ENCODE data around the gene SLN.

The SLN gene

DNA sequence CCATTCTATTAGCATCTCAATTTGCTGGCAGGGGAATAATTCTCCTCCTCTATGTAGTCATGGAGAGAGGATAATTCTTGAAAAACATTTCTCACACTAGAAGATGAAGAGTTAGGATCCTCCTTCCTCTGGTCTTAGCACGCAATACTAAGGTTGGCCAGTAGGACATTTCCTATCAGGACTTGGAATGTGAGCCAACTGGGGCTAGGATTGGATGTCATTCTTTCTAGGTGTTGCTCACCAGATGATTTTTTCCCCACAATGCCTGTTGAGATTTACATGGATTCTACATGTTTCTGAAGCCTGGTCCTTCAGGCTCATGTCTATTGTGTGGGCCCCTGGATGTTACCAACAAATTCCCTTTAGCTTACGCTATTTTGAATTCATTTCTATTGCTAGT is 28.0 kb downstream of the SLN start:
- DNase-seq (ENCODE audit: low spot score) = no peak

DNA sequence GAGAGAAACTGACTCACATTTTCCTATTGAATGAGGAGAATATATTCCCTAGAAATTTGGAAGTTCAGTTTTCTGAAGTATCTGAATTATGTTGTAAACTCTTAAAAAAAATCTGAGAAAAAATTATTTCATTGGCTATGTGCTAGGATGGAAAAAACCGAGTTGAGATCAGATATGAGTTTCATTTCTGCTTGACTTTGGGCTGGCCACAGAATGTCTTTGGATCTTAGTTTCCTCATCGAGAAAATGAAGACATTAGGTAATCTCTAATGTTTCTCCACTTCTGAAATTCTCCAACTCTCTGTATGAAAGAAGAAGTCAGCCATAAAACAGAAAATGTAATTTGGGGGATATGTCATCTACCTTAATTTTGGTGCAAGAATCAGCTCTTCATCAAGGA is 28.8 kb downstream of the SLN start:
- DNase-seq (ENCODE audit: low spot score) = no peak

DNA sequence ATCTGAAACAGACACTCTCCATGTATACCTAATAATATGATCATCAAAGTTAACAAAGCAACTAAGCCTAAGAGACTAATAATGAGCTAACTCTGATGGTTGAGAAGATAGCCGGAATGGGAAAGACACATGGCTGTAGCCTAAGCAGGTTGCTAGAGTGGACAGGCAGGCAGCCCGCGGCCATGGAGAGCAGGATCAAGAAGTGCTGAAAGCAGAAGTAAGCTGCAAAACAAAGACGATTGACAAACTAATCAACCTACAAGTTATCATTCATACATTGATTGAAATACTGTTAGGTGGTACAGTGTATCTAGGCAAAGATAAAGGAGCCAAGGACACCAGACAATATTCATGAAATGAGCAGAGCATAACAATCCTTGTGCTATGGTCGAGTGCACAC is 29.3 kb downstream of the SLN start:
- no peak for DNase-seq (ENCODE audit: low spot score)

DNA sequence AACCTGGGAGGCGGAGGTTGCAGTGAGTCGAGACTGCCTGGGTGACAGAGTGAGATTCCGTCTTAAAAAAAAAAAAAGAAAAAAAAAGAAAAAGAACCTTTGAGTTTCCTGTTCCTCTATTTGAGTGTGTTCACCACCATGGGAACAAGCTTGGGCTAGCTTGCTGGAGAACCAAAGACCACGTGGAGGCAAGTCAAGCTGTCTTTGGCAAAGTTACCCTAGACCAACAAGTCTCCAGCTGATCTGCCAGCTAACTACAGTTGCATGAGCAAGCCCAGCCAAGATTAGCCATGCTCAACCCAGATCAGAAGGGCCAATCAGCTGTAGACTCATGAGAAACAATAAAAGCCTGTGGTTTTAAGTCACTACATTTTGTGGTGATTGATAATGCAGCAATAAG is 29.7 kb downstream of the SLN start:
- no peak for DNase-seq (ENCODE audit: low spot score)

GRCh38 chr11:107679255-107680024 is 32.4 kb downstream of the SLN start:
- DNase-seq (ENCODE audit: low spot score) = no peak

- DNase-seq (ENCODE audit: low spot score) = no peak
Observed at GRCh38 chr11:107678632-107678971, 33.3 kb downstream of the SLN start.

DNA sequence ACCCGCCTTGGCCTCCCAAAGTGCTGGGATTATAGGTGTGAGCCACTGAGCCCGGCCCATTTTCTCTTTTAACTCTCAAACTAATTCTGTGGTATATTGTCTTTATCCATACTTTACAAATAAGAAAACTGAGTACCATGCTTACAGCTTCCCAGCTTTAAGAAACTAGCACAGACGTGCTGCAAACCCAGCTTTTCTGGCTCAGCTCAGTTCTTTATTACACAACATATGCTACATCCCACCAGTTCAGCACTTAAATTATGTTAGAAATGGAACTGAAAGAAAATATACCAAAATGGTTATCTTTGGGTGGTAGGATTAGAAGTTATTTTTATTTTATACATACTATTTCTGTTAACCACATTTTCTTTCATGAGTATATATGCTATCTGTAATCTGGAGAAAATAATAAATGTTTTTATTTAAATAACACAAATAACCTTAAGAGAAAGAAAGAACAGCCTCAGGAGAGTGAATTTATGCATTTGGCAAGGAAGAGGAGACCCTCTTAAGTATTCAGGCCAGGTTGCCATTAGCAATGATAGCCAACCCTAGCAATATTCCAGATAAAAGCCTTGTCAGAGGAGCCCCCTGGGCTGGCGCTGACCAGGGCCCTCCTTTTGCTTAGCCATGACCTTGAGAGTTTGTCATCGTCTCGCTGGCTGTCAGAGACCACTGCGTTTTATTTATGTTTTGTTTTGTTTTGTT is 33.8 kb downstream of the SLN start:
- DNase-seq (ENCODE audit: low spot score) = no peak

DNA sequence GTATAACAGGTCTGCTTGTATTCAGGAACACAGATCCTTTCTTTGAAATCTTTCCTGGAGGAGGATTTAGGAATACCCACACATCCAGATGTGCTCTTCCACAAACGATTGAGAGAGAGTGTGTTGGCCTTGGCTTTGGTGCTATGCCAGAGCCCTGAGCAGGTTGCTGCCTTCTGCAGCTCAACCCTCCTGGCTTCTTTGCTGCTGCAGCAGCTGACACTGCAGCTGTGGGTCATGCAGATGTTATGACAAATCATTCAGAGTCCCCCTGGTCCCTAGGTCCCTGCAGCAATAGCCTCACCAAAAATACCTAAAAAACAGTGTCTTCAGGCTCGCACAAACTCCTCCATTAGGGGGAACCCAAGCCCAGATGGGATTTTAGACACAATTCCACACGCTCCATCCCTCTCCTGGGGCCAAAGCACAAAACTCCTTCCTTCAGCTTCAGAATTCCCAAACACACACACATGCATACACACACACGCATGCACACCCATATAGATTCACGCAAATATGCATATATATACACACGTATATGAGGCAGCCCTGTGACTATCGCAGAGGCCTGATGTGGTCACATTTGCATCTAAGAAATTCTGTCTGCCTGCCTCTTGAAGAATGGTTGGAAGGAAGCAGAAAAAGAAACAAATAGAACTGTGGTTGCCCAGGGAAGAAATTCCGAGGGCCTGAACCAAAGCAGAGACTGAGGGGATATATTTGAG is 35.4 kb downstream of the SLN start:
- no peak for DNase-seq (ENCODE audit: low spot score)

- DNase-seq (ENCODE audit: low spot score) = no peak
Observed at GRCh38 chr11:107675902-107676301, 36.0 kb downstream of the SLN start.

DNA sequence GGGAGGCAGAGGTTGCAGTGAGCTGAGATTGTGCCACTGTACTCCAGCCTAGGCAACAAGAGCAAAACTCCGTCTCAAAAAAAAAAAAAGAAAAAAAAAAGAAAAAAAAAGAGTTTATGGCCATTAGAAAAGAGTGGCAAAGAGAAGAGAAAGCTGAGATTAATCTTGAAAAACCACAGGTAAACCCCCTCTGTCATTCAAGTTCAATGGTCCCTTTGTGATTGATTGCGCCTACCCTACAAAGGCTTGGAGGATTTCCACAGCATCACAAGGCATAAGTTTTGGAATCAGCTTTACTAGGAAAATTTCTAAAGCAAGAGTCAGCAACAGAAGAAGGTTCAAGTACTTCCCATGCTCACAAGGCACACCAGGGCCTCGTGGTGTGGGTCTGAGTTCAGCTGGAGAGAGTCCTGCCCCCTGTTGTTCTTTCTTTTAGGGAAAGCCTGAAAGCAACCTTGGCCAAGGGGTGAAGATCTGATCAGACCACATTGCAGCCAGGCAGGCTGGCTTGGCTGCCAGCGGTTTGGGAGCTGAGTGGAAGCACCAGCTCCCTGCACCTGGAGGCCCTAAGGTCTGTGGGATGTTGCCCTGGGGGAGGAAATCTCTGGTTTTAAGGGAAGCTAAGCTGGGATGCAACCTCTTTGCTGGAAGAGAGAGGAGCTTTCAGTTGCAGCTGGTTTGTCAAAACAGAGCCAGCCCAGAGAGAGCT is 41.8 kb downstream of the SLN start:
- no peak for DNase-seq (ENCODE audit: low spot score)

- no peak for DNase-seq (ENCODE audit: low spot score)
Observed at GRCh38 chr11:107669191-107669740, 42.6 kb downstream of the SLN start.

DNA sequence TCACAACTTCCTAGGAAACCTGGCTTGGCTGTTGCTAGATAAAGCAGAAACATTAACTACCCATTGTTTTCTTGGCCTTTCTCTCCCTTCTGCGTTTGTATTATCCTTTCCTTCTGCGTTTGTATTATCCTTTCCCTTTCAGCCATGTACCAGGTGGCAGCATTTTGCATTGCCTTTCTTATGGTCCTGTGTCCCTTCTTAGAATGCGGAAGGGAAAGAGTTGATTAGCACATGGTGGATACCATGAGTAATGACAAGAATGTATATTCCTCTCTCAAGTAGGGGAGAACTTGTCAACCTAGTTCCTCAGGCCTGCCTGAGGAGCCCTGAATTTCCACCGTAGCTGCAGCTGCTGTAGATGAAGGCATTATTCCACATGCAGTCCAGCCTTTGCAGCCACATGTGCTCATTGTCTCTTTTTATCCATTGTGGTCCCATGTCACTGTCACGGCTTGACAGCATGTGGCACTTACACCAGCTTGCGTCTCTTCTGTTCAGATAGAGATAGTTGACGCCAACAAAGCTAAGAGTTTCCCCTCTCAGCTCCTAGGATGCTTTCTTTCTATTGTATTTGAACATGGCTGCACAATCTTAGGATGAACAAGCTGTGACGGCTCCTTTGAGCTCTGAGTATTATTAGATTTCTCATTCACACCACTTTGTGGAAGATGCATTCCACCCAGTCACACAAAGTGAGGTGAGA is 44.8 kb downstream of the SLN start:
- DNase-seq (ENCODE audit: low spot score) = no peak

DNA sequence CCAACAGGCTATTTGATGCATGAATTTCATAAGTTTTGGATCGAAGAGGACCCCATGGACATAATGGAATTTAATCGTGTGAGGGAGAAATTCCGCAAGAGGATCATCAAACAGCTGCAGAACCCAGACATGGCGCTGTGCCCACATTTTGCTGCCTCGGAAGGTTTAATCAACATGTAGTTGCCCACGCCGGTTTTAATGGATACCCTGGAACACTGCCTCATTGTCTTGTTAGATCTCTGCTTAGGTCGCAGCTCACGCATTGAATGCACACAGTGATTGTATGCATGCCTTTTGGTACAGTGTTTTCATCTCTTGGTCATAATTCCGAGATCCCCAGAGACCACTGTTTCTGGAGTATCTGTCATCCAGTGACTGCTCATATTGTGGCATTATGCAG is 46.8 kb downstream of the SLN start:
- DNase-seq (ENCODE audit: low spot score) = no peak

DNA sequence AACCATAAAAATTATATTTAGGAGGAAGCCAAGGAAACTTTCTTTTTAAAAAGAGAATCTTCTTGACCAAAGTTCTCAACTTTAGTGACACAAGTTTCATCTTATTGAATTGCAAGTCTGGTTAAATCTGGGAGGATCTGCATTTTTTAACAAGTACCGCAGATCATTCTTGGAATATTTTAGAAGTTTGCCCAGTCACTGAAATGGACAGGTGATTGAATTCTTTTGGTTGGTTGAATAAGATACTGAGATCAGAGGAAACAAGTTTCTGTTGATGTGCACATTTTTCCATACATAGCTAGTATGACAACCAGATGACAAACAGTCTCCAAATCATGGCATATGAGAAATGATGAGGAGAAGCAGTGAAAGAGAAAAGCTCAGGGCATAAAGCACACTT is 50.2 kb downstream of the SLN start:
- DNase-seq (ENCODE audit: low spot score) = no peak

DNA sequence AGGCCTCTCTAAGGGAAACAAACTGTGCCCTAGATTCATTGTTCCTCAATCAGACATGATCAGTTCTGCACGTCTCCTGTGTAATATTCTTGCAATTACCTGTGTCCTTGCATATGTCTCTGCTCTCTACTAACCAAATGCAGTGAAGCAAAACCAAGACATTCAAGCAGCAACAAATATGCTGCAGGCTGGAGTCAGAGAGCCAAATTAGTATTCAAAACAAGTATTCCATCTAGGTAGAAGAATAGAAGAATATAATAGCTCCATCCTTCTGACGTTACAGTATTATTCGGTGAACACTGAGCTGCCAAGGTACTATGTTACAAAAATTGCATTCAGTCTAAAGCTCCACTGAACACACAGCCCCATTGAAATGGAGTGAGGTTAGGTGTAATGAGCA is 51.8 kb downstream of the SLN start:
- DNase-seq (ENCODE audit: low spot score) = no peak

DNA sequence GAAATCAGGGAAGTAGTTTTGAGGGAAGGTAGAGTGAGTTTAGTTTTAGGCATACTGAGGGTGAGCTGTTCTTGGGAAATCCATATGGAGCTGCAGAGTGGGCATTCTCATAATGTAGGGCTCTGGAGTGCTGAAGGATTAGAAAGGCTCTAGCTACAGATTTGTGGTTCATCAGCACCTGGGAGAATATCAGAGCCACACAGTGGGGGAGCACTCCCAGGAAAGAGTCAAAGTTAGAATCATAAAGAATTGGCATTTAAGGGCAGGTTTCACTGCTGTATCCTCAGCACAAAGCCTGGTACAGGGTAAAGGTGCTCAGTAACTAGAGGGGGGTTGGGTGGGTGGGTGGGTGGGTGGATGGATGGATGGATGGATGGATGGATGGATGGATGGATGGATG is 52.5 kb downstream of the SLN start:
- no peak for DNase-seq (ENCODE audit: low spot score)
